ENCODE results near the gene ADRB2.
"Not testable (repeated sequence)": the region's sequence is repeated elsewhere in the genome, so short reads cannot be mapped to it uniquely, and the experiment has no call there.

Gene ADRB2

DNA sequence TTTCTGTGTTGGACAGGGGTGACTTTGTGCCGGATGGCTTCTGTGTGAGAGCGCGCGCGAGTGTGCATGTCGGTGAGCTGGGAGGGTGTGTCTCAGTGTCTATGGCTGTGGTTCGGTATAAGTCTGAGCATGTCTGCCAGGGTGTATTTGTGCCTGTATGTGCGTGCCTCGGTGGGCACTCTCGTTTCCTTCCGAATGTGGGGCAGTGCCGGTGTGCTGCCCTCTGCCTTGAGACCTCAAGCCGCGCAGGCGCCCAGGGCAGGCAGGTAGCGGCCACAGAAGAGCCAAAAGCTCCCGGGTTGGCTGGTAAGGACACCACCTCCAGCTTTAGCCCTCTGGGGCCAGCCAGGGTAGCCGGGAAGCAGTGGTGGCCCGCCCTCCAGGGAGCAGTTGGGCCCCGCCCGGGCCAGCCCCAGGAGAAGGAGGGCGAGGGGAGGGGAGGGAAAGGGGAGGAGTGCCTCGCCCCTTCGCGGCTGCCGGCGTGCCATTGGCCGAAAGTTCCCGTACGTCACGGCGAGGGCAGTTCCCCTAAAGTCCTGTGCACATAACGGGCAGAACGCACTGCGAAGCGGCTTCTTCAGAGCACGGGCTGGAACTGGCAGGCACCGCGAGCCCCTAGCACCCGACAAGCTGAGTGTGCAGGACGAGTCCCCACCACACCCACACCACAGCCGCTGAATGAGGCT lies at the start of gene ADRB2:
TSS of gene ADRB2 (plus strand) at position 559 of the 686 bp plus-strand sequence. CDS start 221 bp downstream, outside the sequence.
- in situ Hi-C loops (cut with MboI; ENCODE audit: low sequenced_read_pairs) = no loop called here

- in situ Hi-C loops (cut with MboI; ENCODE audit: low sequenced_read_pairs) = no loop called here
Measured at GRCh38 chr5:148776780-148777179, 49.6 kb upstream of the ADRB2 start.

DNA sequence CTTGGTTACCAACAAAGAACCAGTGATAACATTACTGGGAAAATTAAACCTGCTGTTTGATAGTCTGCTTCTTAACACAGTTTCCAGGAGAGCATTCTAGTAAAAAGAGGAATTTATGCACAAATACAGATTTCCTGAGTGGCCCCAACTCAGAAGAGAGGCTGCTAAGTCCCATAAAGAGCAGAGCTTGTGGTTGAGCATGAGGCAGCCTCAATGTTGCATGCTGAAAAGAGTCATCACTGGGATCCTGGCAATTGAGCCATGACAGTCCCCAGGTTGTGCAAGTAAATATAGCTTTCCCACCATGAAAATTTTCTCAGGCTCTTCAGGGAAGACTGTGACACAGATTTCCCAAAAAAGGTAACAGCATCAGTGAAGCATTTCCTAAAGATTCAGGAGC lies 47.5 kb upstream of the ADRB2 start:
- in situ Hi-C loops (cut with MboI; ENCODE audit: low sequenced_read_pairs) = no loop called here

DNA sequence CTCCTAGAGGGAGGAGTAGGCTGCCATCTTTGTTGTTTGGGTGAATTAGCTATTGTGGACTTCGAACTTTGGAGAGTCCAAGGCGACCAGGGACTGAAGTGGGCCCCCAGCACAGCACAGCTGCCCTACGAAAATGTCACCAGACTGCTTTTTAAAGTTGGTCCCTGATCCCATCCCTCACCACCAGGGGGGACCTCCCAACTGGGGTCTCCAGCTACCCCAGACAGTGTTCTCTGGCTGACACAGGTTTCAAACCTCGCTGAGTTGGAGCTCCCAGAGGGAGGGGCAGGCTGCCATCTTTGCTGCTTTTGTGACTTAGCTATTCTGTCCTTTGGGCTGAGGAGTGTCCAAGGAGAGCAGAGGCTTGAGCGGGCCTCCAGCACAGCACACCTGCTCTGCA lies 45.7 kb upstream of the ADRB2 start:
- in situ Hi-C loops (cut with MboI; ENCODE audit: low sequenced_read_pairs) = no loop called here

DNA sequence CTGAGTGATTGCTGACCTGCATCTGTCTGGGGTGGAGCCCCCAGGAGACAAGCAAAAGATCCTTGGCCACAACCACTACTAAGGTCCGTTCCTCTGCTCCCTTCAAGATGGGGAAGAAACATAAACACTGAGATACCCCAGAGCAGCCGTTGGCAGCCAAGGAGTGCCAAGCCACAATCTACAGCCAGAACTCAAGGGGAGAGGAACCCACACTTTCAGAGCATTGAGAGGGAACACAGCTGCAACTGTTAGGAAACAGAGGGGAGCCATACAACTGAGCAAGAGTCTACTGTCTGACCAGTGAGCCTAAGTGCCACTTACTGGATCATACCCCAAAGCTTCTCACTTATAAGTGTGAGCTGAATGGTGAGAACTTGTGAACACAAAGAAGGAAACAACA lies 44.6 kb upstream of the ADRB2 start:
- in situ Hi-C loops (cut with MboI; ENCODE audit: low sequenced_read_pairs) = no loop called here

- in situ Hi-C loops (cut with MboI; ENCODE audit: low sequenced_read_pairs) = no loop called here
Measured at GRCh38 chr5:148785223-148785622, 41.2 kb upstream of the ADRB2 start.

DNA sequence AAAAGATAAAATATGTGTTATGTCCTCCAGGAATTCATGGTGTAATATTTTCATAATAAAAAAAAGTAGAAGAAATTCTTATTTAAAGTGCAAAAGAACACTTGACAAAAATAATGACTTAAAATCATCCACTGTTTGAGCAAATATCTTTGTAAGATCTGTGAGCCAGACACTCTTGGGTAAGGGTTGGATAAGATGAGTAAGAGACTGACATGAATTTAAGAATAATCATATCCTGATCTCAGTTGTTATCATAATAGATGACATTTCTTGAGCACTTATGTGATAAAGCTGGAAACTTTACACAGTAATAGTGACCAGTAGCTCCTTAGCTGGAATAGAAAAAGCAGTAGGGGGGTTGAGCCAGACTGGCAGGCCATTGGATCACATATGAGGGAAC lies 40.0 kb upstream of the ADRB2 start:
- in situ Hi-C loops (cut with MboI; ENCODE audit: low sequenced_read_pairs) = no loop called here

- in situ Hi-C loops (cut with MboI; ENCODE audit: low sequenced_read_pairs) = no loop called here
Measured at GRCh38 chr5:148788636-148789035, 37.8 kb upstream of the ADRB2 start.

GRCh38 chr5:148790545-148791333 lies 35.7 kb upstream of the ADRB2 start:
- in situ Hi-C loops (cut with MboI; ENCODE audit: low sequenced_read_pairs) = no loop called here

GRCh38 chr5:148791334-148791667 lies 35.1 kb upstream of the ADRB2 start:
- in situ Hi-C loops (cut with MboI; ENCODE audit: low sequenced_read_pairs) = no loop called here

GRCh38 chr5:148791696-148792095 lies 34.7 kb upstream of the ADRB2 start:
- in situ Hi-C loops (cut with MboI; ENCODE audit: low sequenced_read_pairs) = no loop called here

DNA sequence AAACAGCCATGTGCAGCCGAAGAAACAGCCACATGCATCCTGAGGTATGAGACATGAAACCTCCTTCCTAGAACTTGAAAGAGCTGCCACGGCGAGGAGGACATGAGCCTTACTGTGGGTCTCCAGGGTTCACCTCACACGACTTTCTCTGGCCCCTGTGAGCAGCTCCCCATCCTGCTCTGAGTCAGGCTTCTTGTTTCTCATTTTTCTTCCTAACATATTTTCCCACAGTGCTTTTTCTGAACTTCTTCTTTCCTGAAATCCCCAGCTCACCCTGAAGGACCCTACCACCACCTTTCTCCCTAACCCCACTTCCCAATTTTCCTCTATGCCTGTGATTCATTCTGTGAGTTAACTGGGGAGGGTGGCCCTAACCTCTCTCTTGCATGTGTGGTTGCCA lies 33.7 kb upstream of the ADRB2 start:
- in situ Hi-C loops (cut with MboI; ENCODE audit: low sequenced_read_pairs) = no loop called here

GRCh38 chr5:148793261-148793660 lies 33.1 kb upstream of the ADRB2 start:
- in situ Hi-C loops (cut with MboI; ENCODE audit: low sequenced_read_pairs) = no loop called here

DNA sequence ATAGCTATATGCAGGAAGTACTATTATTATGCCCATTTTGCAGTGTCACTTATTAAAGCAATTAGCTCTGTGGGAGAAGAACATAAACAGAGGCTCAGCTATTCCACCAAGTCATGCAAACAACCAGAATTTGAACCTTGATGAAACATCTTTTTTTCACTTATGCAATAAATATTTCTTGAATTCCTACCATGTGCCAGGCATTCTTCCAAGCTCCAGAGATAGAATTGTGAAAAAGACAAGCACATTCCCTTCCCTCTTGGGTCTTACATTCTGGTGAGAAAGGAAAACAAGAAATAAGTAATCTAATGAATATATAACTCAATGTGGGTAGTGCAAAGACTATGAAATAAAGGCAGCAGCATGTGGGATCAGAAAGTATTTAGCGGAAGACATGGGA lies 32.1 kb upstream of the ADRB2 start:
- in situ Hi-C loops (cut with MboI; ENCODE audit: low sequenced_read_pairs) = no loop called here

- in situ Hi-C loops (cut with MboI; ENCODE audit: low sequenced_read_pairs) = no loop called here
Measured at GRCh38 chr5:148794729-148795561, 31.5 kb upstream of the ADRB2 start.

DNA sequence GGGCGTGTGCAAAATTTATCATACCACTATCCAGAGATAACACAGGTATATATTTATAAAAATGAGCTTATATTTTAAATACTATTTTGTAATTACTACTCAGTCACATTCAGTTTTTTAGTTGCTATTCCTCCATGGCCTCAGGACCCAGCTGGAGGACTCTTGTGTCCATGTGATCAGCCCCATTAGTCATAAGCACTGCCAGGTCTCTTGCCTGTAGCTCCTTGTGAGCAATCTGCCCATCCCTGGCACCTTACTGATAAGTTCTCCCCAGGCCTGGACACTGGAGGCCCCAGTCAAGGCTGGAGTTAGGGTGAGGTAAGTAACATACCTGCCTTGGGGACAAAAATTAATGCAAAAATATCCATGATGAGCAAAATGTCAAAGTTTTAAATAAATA lies 29.5 kb upstream of the ADRB2 start:
- in situ Hi-C loops (cut with MboI; ENCODE audit: low sequenced_read_pairs) = no loop called here

DNA sequence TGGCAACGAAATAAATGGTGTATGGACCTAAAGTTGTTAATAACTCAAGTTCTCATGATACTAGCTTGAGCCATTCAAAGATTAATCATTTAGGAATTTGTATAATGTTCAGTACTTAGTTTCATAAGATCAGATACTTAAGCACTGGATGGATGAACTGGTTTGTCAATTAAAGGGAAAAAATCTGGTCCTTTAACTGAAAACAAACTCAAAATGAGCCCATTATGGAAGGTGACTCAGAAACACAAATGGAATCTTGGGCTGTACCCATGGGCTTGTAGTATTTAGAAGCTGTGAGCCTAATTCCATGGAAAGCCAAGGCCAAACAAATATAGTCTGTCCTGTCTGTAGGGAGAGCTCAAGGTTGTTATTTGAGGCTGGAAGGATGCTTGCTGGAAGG lies 27.6 kb upstream of the ADRB2 start:
- in situ Hi-C loops (cut with MboI; ENCODE audit: low sequenced_read_pairs) = no loop called here

DNA sequence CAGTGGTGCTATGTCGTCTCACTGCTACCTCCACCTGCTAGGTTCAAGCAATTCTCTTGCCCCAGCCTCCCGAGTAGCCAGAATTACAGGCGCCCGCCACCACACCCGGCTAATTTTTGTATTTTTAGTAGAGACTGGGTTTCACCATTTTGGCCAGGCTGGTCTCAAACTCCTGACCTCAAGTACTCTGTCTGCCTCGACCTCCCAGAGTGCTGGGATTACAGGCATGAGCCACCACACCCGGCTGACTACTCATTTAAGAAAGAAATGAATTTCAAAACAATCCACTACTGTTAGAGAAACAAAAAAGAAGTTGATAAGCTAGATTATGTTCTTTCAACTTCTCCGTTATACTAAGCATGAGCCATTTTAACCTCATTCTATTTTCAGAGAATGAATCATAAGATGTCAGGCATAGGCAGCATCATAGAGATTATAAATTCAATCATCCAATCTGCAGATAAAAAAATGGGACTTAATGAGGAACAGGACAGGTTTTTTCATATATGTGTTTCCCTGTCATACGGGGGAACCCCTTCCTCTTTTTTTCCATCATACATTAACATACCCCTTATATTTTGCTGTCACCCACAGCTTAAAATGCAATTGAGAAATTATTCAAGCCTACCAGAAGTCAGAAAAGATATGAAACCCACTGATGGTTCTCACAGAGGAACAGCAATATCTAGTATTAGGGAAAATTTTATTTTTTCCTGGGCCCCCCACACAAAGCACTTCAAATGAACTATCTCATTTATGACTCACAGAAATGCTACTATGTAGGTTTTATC lies 26.5 kb upstream of the ADRB2 start:
- in situ Hi-C loops (cut with MboI; ENCODE audit: low sequenced_read_pairs) = no loop called here

DNA sequence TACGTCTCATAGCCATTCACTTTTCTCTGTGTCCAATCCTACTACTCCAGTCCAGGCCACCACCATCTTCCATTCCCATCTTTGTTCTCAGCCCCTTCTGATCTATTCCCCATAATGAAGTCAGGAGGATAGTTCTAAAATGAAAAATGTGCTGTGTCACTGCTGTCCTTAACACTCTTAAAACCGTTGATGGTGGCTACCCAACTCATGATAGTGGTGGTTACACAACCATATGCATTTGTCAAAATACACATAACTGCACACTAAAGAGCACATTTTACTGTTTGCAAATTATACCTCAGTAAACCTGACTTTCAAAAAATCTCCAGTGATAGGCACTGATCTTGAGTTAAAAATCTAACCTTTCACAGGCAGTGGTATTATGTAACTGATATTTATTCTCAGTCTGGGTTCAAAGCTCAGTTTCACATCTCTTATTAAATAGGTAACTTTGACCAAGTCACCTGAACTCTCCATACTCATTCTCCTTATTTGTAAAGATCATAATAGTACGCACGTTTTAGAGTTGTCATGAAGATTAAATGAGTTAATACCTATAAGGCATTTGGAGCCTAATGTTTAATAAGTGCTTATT lies 24.6 kb upstream of the ADRB2 start:
- in situ Hi-C loops (cut with MboI; ENCODE audit: low sequenced_read_pairs) = no loop called here

- in situ Hi-C loops (cut with MboI; ENCODE audit: low sequenced_read_pairs) = not testable (repeated sequence)
Measured at GRCh38 chr5:148803451-148803850, 23.0 kb upstream of the ADRB2 start.

DNA sequence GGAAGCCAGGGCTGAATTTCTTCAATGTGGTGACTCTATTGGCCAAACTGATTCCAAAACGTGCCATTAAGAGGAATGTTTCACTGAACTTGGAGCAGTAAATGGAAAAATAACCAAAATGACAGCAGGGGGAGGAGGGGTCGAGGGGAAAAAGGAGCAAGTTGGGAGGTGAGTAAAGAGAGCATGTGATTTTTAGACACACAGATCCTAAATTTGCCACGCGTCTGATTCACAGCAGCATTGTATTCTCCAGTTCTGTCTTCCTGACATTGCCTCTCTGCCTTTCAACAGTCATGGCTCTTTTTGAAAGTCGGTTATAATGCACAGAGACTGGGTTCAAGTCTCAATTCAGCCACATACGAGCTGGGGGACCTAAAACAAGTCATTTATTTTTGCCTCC lies 22.0 kb upstream of the ADRB2 start:
- in situ Hi-C loops (cut with MboI; ENCODE audit: low sequenced_read_pairs) = no loop called here

Data from hTERT RPE-1 (cell line).